Stimulated activated CD4-positive, alpha-beta T cell treated with anti-CD3 and anti-CD28 coated beads, Interleukin-4, amount 100 ng/mL, for 48 hours (primary cell): ENCODE measurements around the gene TATDN3.
"Not testable (repeated sequence)": the region's sequence is repeated elsewhere in the genome, so short reads cannot be mapped to it uniquely, and the experiment has no call there.

Source experiments
- DNase-seq, 2 donors: peaks; one replicate each; pipeline ENCODE4 v3.0.0-alpha.2; 2020; ENCODE audit warnings: low read depth in 2 of 2

TATDN3 gene

DNA sequence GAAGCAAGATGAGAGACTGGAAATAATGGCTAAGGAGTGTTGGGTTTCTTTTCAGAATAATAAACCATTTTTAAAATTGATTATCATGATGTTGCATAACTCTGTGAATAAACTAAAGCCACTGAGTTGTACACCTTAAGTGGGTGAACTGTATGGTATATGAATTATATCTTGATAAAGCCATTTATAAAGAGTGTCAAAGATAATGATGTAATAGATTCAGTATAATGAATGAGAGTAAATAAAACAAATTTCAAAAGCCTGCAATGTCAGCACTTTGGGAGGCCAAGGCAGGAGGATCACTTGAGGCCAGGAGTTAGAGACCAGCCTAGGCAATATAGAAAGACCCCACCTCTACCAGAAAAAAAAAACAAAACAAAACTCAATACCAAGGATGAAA, 16.5 kb upstream of the TATDN3 start:
- no peak for DNase-seq

- no peak for DNase-seq
Observed at GRCh38 chr1:212777151-212777550, 14.5 kb upstream of the TATDN3 start.

DNA sequence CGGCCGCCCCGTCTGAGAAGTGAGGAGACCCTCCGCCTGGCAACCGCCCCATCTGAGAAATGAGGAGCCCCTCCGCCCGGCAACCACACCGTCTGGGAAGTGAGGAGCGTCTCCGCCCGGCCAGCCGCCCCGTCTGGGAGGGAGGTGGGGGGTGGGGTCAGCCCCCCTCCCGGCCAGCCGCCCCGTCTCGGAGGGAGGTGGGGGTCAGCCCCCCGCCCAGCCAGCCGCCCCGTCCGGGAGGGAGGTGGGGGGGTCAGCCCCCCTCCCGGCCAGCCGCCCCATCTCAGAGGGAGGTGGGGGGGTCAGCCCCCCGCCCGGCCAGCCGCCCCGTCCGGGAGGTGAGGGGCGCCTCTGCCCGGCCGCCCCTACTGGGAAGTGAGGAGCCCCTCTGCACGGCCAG, 12.6 kb upstream of the TATDN3 start:
- not testable (repeated sequence) for DNase-seq

GRCh38 chr1:212780759-212781158, 10.9 kb upstream of the TATDN3 start:
- DNase-seq: no peak

DNA sequence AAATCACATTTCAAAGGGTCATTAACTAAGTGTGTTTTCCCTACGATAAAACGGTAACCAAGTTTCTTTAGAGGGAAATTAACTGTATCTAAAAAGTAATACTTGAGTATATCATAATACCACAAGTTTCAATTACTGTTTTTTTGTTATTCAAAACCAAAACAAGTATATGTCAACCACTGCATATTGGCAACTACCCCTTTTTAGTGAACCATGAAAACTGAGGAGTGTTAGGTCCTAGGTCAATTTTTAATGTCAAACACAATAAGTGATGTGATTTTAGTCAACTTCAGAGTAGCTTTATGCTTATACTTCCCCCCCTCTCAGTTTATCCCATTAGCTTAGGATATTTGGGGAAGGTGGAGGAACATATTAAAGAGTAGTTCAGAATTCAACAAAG, 10.5 kb upstream of the TATDN3 start:
- DNase-seq: no peak

DNA sequence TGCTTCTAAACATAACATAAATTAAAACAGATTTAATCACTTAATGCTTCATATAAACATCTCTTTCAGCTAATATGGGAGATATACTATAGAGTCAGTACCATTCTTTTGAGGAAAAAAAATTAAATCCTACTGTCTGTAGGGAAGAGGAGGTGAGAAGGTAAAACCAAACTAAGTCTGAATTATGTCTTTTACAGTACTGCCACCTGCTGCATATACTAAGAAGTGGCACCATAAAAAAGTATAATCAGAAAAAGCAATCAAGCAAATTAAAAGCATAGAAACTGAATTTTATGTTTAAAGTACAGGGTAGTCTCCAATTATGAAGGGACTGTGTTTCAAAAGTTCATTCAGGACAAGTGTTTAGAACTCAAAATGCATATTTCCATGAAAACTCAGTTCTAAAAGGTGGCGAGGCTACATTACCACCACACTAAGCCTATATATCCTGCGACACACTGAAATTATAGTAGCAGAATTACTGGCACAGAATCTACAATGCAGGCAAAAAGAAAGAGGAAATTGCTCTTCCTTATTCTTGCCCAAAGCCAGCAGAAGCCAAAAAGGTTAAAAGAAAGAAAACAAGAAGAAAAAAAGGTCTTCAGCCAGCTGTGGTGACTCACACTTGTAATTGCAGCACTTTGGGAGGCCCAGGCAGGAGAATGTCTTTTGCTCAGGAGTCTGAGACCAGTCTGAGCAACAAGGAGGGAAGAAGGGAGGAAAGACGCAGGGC, 9.1 kb upstream of the TATDN3 start:
- DNase-seq: no peak

DNA sequence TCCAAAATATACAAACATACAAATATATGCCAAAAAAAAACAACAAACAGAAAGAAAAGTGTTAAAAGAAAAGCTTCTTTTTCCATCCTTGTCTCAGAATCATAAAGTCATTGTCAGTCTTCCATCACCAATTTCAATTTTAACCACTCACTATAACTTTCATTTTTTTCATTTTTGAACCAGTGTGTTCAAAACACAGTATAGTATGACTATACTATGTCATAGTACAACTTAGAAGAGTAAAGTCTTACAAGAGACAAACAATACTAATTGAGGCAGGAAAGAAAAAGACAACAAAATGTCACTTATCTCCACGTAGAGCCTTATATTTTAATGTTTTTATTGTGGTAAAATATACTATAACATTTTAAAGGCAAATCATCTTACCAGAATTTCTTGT, 7.7 kb upstream of the TATDN3 start:
- DNase-seq: no peak

GRCh38 chr1:212785871-212786270, 5.8 kb upstream of the TATDN3 start:
- no peak for DNase-seq

GRCh38 chr1:212791261-212791675, 426 bp upstream of the TATDN3 start:
- no peak for DNase-seq

DNA sequence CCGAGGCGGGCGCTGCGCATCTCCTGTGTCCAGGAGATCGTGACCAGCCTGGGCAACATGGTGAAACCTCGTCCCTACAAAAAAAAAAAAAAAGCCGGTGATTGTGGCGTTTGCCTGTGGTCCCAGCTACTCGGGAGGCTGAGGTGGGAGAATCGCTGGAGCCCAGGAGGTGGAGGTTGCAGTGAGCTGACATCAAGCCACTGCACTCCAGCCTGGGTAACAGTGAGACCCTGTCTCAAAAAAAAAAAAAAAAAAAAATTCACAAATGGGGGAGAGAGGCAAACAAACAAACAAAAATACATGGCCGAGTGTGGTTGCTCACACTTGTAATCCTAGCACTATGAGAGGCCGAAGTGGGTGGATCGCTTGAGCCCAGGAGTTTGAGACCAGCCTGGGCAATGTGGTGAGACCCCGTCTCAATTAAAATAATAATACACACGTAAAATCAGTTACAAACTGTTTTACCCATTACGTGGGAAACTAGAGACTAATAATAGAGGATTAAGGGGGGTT, 758 bp downstream of the TATDN3 start:
- DNase-seq: no peak

DNA sequence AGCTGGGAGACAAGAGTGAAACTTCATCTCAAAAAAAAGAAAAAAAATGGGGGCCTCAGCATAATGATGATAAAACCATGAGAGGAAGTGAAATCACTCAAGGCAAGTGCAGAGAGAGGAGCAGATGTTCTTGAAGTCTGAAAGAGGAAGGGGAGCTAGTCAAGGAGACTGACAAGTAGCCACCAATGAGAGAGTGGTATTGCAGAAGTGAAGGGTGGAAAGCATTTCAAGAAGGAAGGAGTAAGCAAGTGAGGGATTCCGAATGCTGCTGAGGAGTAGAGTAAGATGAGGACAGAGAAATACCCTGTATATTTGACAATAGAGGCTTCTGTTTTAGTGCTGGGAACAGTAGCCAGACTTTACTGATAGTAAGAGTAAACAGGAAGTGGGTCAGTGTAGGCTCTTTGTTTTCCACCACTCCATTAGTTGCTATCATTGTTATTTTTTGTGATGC, 2.9 kb downstream of the TATDN3 start:
- DNase-seq: no peak

GRCh38 chr1:212797681-212798080, 6.0 kb downstream of the TATDN3 start:
- DNase-seq: no peak

DNA sequence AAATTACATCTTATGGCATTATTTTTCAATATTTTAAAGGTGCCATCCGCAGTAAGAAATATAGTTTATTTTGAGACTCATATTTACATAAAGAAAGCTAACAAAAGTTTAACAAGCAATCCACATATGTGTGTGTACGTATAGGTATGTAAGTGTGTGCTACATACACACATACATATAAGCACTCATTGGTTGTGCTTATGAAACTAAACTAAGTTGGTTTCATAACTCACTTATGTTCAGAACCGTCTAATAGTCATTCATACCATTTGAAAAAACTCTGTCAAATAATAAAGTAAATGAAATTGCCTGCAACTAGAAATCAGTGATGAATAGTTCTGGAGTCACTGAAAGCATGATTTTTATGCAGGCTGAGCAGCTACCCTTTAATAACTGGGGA, 14.1 kb downstream of the TATDN3 start:
- no peak for DNase-seq

GRCh38 chr1:212814537-212815334, 23.0 kb downstream of the TATDN3 start:
- DNase-seq: no peak

DNA sequence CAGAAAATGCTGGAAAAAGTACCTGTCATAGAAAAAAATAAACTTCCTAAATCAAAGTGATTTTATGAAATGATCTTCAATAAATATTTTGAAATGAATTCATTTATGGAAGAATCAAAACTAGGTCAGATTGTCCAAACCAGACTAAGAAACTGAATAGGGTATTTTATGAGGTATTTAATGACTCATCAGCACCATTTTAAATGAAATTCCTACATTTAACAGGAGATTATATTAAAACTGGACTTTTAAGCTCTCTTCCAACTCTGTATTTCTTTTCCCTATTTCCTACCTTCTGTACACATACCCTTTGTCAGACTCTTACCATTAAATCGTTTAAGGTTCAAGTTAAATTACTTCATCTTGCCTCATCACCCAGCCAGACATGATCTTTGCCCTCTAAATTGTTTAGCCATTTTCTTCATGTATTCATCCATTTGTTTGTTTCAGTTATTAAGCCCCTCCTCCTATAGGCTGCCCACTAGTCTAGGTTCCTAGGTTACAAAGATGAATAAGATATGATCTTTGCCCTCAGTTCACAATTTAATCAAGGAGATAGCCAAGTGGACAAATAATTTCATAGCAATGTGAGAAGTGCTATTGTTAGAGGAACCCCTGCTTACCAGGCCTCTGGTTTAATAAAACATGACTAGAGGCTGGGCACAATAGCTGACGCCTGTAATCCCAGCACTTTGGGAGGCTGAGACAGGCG, 25.0 kb downstream of the TATDN3 start:
- no peak for DNase-seq

DNA sequence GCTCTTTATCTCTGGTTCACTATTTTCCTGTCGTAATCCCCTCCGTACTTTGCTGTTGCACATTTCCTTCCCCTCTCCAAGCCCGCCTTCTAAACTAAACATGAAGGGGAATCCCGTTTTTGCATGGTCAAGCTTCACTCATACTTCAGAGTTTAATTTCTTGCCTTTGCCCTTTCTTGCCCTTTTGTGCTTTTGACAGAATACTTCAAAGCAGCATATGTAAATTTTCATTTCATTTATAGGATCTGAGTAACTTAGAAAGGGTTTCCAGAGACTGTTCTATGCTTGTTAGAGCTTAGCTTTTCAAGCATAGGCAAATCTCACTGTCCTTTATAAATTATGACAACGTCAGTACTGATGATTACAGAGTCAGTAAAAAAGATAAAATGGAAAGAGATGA, 28.0 kb downstream of the TATDN3 start:
- no peak for DNase-seq

DNA sequence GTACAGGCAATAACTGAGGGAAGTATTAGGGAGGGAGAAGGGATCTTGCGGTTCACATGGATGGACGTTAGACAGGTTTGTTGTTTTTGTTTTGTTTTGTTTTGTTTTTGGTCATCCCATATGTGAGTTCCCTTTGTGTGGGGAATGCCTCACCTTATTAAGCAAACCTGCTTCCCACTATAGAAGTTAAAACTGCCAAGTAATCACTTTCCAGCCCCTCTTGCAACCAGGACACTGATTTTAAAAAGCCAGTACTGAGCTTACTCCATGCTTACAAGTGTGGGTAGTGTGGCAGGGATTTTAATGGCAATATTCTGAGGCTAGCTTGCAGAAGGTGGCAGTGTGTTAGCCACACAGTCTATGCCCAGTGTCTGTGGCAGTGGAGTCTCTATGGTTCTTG, 29.3 kb downstream of the TATDN3 start:
- no peak for DNase-seq

GRCh38 chr1:212822956-212823355, 31.3 kb downstream of the TATDN3 start:
- DNase-seq: no peak

- DNase-seq: no peak
Observed at GRCh38 chr1:212824201-212824600, 32.5 kb downstream of the TATDN3 start.

GRCh38 chr1:212825798-212826452, 34.2 kb downstream of the TATDN3 start:
- DNase-seq: no peak

GRCh38 chr1:212827171-212827776, 35.6 kb downstream of the TATDN3 start:
- DNase-seq: no peak
